Measurements from ENCODE around the gene HIPK2.

GRCh38 chr7:139592801-139593461 lies 184.9 kb downstream of the HIPK2 start:
- no peak for TF ChIP-seq CTCF (IDR thresholded peaks at IDR 0.05)
- TF ChIP-seq POLR2A (IDR thresholded peaks at IDR 0.05) = no peak
